Measurements from ENCODE around the gene RTL10. TPM values are rescaled to one million over a fixed set of nuclear protein-coding genes. Genes with fewer than 3 reads are reported as not detected.

The RTL10 gene
- total RNA-seq, 1 donor from 2014 or later, result 21.4 TPM

- no peak for DNase-seq (ENCODE audit: extremely low spot score in 2 of 2)
- Histone ChIP-seq H3K4me1 (peaks cover 26% of the 10 kb centered on the region), H3K4me3 (no peak overlapping the region), H3K36me3 (peaks cover 0 to 5% of the 10 kb centered on the region in 2 donors), H3K9me3 (no peaks in the 10 kb centered on the region), H3K27ac (peak overlapping the region; percentile 84), H3K27me3 (no peaks in the 10 kb centered on the region)
- intact Hi-C loops (cut with DNase I), result no loop called here
- TF ChIP-seq CTCF (IDR thresholded peaks at IDR 0.05), result no peak
- TF ChIP-seq POLR2AphosphoS5 (IDR thresholded peaks at IDR 0.05; ENCODE audit: insufficient read depth in 1 of 2, low read depth in 1 of 2), result no peak
- TF ChIP-seq POLR2A (IDR thresholded peaks at IDR 0.05), result no peak
Measured at GRCh38 chr22:19892925-19893324, 38.3 kb upstream of the RTL10 start.

GRCh38 chr22:19892257-19892879, 37.7 kb upstream of the RTL10 start:
- TF ChIP-seq POLR2A (IDR thresholded peaks at IDR 0.05) (no peak), POLR2AphosphoS5 (IDR thresholded peaks at IDR 0.05; ENCODE audit: insufficient read depth in 1 of 2, low read depth in 1 of 2) (no peak), CTCF (IDR thresholded peaks at IDR 0.05) (no peak)
- no peak for DNase-seq (ENCODE audit: extremely low spot score in 2 of 2)
- Histone ChIP-seq H3K4me1 (peaks cover 27% of the 10 kb centered on the region), H3K9me3 (no peaks in the 10 kb centered on the region), H3K36me3 (no peaks in the 10 kb centered on the region), H3K27me3 (no peaks in the 10 kb centered on the region), H3K4me3 (peak overlapping the region in 1 of 2 donors; percentile 3), H3K27ac (peak overlapping the region; percentile 84)
- intact Hi-C loops (cut with DNase I), result no loop called here

DNA sequence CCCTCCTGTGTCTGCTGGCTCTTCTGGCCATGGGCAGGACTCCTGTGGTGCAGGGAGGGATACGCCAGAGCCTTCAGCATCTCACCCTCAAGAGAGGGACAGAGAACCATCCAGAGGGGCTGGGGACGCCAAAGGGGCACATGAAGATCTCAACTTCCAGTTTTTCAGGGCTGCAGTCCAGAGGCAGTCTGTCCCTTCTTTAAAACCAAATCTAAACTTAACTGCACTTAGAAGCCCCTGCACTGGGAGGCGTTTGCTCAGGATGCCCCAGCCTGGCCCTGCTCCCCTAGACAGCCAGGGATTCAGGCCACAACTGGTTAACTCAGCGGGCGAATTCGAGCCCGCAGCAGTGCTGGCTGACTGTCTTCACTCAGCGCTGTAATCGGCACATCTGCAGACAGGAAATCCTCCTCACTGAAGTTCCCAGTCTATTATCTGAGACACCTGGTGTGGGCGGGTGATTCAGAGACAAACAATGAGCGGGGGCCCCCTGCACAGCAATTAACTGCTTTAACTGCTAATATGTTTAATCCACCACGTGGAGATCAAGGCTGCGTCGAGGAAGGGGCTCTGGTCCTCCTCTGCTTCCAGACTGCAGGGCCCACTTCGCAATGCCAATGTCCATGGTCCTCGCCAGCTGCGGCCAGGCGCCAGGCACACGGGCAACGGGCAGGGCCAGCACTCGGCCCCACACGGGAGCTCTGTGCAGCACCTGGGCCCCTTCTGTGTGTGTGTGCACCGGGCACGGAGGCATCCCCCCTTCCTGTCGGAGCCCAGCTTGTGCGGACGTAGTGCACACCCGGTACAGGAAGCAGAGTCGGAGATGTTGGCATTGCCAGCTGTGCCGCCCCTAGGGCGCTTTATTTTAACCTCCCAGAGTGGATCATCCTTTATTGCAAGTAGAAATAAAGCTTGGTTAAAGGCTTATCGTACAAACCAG, 36.9 kb upstream of the RTL10 start:
- Histone ChIP-seq H3K27me3 (no peaks in the 10 kb centered on the region), H3K27ac (peak overlapping the region; percentile 84), H3K4me3 (peak overlapping the region in 1 of 2 donors; percentile 3), H3K4me1 (peaks cover 34% of the 10 kb centered on the region), H3K36me3 (no peaks in the 10 kb centered on the region), H3K9me3 (no peaks in the 10 kb centered on the region)
- TF ChIP-seq CTCF (IDR thresholded peaks at IDR 0.05) (no peak), POLR2AphosphoS5 (IDR thresholded peaks at IDR 0.05; ENCODE audit: insufficient read depth in 1 of 2, low read depth in 1 of 2) (peak in 1 of 2 donors; percentile 13), POLR2A (IDR thresholded peaks at IDR 0.05) (no peak)
- intact Hi-C loops (cut with DNase I), result no loop called here
- DNase-seq (ENCODE audit: extremely low spot score in 2 of 2), result no peak

- no peaks in the 10 kb centered on the region for H3K36me3 ChIP-seq
- peak overlapping the region; percentile 84 for H3K27ac ChIP-seq
- intact Hi-C loops (cut with DNase I), result no loop called here
Measured at GRCh38 chr22:19890502-19891316, 36.0 kb upstream of the RTL10 start.

More at GRCh38 chr22:19890502-19891316, 36.0 kb upstream of the RTL10 start:
- Histone ChIP-seq H3K4me1 (peaks cover 42% of the 10 kb centered on the region), H3K4me3 (no peak overlapping the region), H3K9me3 (no peaks in the 10 kb centered on the region), H3K27me3 (no peaks in the 10 kb centered on the region)
- no peak for DNase-seq (ENCODE audit: extremely low spot score in 2 of 2)
- TF ChIP-seq POLR2A (IDR thresholded peaks at IDR 0.05) (no peak), CTCF (IDR thresholded peaks at IDR 0.05) (no peak), POLR2AphosphoS5 (IDR thresholded peaks at IDR 0.05; ENCODE audit: insufficient read depth in 1 of 2, low read depth in 1 of 2) (no peak)
